Fibroblast of pulmonary artery (primary cell): ENCODE data around the gene ICAM4.
A peak's percentile ranks its signal among the peaks of the same experiment; 100 is the strongest.

Experiments used
- DNase-seq: peaks from one replicate; pipeline ENCODE4 v3.0.0-alpha.2; 2010; ENCODE audit warnings: low read depth
- H3K4me3 ChIP-seq: replicated peaks from 2 replicates; pipeline ENCODE4 v1.5.1; 2011; ENCODE audit warnings: low read depth, mild to moderate bottlenecking, control low read depth, low read length, moderate library complexity
- CTCF ChIP-seq: IDR thresholded peaks from 2 replicates; pipeline ENCODE4 v1.5.1; 2011; ENCODE audit warnings: mild to moderate bottlenecking, control low read depth, low read length, inconsistent platforms; ENCODE audit errors: missing control alignments

ICAM4 gene

GRCh38 chr19:10321874-10322835, 35.4 kb downstream of the ICAM4 start:
- no peak for DNase-seq
- TF ChIP-seq CTCF = no peak
- no peak overlapping the region for H3K4me3 ChIP-seq

- DNase-seq = no peak
- H3K4me3 ChIP-seq = no peak overlapping the region
- TF ChIP-seq CTCF = no peak
Observed at GRCh38 chr19:10325732-10326131, 39.0 kb downstream of the ICAM4 start.

GRCh38 chr19:10327793-10328192, 41.0 kb downstream of the ICAM4 start:
- no peak overlapping the region for H3K4me3 ChIP-seq

GRCh38 chr19:10328558-10329429, 42.0 kb downstream of the ICAM4 start:
- no peak overlapping the region for H3K4me3 ChIP-seq
- DNase-seq = no peak
- TF ChIP-seq CTCF = no peak

More at GRCh38 chr19:10327793-10328192, 41.0 kb downstream of the ICAM4 start:
- TF ChIP-seq CTCF = no peak
- DNase-seq = no peak

GRCh38 chr19:10329555-10329954, 42.8 kb downstream of the ICAM4 start:
- no peak for TF ChIP-seq CTCF
- no peak for DNase-seq
- H3K4me3 ChIP-seq = no peak overlapping the region

GRCh38 chr19:10332158-10332964, 45.6 kb downstream of the ICAM4 start:
- peak overlapping the region; percentile 90 for H3K4me3 ChIP-seq
- no peak for DNase-seq
- TF ChIP-seq CTCF = no peak
